NCI-H748 treated with DMSO at 0.1 percent for 48 hours (cell line): ENCODE results near the gene PIGQ.
A peak's percentile ranks its signal among the peaks of the same experiment; 100 is the strongest.

Experiments
- DNase-seq: peaks from one replicate; lab custom pipeline; 2025; lab: John Stamatoyannopoulos, UW

Gene PIGQ

DNA sequence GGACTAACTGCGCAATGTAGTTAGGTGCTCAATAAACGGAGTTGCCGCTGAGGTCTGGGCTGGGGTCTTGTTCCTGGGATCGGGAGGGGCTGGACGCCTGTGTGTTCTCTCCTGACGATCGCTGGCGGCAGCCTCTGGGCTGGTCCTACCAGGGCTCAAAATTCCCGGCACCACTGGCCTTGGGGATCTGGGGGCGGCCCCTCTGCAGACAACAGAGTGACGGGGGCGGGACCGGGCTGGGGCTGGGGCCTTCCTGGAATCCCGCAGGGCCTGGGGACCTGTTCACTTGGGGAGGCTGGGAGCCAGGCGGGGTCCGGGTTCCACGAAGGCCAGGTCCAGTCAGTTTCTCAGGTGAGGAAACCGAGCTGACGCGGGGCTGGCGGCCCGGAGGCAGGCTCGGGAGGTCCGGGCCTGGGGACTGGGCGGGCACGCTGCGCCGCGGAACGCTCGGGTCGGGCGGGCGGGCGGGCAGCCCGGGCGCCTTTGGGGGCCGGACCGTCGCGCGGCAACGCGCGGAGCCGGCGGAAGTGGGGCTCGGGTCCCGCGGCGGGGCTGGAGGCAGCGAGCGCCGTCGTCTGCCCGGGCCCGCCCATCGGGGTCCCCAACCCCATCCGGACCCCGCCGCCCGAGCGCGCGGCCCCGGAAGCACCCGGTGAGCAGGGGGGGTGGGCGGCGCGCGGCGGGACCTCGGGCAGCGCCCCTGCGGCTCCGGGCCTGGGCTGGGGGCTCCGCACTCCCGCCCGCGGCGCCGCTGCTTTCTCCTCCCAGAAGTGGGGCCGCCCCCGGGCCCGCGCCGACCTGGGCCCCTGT is at the start of gene PIGQ:
TSS of gene PIGQ (plus strand) at position 524 of the 810 bp plus-strand sequence. CDS start 4,107 bp downstream, outside the sequence.
- no peak for DNase-seq

- no peak for DNase-seq
Measured at GRCh38 chr16:520847-521246, 48.9 kb upstream of the PIGQ start.

GRCh38 chr16:521381-522210 is 48.2 kb upstream of the PIGQ start:
- DNase-seq, result no peak

- DNase-seq, result no peak
Measured at GRCh38 chr16:522320-523096, 47.3 kb upstream of the PIGQ start.

DNA sequence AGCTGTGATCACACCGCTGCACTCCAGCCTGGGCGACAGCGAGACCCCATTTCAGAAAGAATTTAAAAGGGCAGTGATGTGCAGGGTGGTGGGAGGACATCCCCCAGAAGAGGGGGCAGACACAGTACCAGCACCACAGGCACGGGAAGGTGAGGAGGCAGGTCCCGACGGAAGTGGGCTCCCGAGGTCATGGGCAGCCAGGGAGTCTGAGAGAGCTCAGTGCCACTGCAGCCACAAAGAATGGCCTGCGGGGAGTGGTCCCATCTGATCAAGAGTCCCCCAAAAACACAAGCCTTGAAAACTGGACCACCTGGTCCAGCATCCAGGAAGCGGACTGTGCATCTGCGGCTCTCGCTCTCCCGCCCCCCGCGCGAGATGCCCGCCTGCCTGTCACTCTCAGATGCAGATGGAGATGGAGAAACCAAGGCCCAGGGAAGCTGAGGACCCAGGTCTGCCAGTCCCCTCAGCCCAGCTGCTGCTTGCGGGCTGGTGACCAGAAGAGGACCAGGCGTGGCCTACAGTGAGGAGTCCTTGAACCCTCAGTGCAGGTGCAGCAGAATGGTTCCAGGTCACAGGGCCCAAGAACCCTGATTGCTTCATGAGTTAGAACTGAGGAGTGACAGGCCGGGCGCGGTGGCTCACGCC is 46.5 kb upstream of the PIGQ start:
- DNase-seq, result no peak

DNA sequence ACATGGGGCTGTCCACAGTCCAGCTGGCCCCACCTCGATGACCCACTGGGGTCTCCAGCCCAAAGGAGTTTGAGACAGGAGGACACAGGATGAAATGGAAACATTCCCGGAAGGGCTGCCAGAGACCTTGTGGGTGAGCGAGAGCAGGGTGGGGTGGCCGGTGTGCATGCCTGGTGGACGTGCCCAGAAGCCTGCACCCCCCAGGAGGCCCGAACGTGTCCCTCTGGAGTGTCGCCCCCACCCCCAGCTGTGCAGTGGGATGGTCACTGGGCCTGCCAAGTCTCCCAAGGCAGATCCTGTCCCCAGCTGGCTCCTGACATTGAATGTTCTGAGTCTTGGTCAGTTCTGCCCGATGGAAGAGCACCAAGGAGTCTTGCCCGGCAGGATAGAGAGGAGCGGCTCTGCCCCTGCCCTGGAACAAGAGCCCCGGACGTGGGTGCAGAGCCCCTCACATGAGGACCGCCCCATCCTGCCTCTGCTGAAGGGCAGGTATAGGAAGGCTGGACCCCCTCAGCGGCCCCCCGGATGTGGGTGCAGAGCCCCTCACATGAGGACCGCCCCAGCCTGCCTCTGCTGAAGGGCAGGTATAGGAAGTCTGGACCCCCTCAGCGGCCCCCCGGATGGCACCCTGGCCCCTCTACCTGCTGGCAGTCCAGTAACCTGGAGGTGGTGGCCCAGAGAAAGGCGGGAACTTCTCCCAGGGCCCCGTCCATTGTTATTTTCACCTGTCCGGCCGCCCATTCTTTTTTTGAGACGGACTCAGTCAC is 45.3 kb upstream of the PIGQ start:
- no peak for DNase-seq

DNA sequence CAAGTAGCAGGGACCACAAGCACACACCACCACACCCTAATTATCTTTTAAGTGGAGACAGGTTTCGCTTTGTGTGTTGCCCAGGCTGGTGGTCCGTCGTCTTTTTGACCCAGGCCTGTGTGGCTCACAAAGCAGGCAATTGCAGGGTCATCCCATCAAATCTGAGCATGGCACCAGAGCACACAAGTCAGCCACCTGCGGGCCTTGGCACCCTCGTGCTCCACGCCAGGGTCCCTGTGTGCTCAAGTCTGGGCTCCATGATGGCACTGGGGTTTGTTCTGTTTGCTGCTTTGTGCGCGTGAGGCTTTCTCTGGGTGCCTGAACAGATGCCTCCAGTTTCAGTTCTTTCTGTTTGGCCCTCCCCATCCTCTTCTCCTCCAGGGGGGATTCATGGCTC is 44.6 kb upstream of the PIGQ start:
- no peak for DNase-seq

- no peak for DNase-seq
Measured at GRCh38 chr16:525520-526180, 44.1 kb upstream of the PIGQ start.

- DNase-seq, result no peak
Measured at GRCh38 chr16:526181-527014, 43.4 kb upstream of the PIGQ start.

GRCh38 chr16:527015-527903 is 42.5 kb upstream of the PIGQ start, which contains the start of gene CAPN15:
TSS of gene CAPN15 (plus strand) at chr16:527712. CDS start at chr16:546839, 19,127 bp downstream.
- DNase-seq, result peak; percentile 45

DNA sequence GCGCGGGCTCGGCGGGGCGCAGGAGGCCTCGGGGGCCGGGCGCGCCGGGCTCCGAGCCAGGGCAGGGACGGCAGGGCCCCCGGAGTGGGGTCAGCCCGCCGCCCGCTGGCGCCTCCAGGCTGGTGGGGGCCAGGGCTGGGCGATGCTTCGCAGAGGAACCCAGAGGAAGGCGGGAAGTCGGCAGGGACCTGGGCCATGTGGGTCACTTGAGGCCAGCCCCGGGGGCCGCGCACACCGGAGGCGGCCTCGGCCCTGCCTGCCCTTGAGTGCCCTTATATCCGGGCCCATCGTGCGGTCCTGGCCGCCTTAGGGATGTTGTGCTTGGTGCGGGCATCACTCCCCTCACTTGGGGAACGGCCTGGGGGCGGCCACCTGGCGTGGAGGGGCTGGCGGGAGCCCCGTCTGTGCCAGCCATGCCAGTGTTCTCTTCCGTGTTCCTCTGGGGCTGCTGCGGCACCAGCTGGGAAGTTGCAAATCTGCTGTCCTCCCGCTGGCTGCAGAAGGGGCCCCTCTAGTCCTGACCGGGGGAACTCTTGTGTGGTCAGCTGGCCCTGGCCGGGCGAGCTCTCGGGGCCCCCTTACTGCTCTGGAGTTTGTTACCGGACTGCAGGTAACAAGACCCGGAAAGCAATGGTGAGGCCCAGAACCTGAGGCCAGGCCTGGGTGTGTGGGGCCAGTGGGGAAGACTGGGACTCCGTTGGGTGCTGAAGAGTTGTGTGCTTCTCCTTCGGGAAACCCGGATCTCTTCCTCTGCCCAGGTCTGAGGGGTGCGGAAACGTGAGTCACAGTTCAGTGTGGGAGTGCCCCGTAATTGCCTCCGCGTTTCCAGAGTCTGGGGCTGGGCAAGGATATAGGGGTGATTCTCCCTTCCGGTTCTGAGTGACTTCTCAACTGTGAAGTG is 41.4 kb upstream of the PIGQ start:
- DNase-seq, result no peak

DNA sequence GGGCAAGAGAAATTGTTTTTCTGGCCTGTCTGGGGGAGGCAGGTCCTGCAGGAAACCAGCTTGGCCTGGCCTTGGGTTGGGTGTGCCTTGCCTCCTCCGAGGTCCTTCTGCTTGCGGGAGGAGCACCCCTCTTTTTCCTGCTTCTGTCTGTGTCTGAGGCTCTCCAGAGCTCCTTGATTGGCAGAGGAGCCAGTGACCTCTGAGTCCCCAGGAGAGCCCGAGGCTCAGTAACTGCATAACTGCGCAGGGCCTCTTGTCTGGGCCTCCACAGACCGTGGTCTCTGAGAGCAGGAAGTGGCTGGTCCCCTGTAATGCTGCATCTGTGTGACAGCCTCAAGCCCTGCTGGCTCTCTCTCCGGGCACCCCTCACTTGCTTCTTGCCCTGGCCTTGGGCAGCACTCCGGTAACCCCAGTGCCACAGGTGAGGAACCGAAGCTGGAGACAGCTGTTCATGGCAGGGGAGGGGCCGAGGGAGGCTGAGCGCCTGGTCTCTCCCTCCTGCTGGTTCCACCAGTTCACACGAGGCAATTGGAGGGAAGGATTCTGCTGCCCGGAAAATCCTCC is 40.7 kb upstream of the PIGQ start:
- no peak for DNase-seq

DNA sequence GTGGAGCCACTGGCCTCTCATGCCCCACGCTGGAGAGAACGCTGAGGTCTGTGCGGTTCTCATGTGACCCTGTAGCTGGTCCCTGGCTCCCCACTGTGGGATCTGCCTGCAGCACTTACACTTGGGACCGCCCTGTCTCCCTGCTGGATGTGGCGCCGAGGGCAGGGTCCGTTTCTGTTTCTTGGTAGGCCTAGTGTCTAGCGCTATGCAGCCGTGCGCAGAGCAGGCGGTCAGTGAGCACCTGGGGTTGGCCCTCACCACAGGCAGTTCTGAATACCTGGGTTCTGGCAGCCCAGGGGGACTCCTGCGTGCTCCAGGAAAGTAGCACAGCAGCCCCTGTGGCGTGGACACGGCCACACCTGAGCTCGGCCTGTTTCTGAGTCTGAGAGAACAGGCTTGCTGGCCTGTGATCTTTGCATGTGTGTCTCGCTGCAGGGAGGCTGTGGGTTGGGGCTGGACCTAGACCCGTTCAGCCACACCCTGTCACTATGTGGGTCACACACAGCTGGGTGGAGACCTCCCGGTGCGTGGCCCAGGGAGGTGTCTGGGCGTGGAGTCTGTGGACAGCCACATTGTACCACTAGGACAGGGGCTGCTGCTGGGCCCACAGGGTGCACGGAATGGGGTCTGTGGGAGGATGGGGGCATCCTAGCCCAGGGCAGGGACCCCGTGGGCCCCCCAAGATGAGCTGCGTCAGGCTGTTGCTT is 39.5 kb upstream of the PIGQ start:
- DNase-seq, result no peak

DNA sequence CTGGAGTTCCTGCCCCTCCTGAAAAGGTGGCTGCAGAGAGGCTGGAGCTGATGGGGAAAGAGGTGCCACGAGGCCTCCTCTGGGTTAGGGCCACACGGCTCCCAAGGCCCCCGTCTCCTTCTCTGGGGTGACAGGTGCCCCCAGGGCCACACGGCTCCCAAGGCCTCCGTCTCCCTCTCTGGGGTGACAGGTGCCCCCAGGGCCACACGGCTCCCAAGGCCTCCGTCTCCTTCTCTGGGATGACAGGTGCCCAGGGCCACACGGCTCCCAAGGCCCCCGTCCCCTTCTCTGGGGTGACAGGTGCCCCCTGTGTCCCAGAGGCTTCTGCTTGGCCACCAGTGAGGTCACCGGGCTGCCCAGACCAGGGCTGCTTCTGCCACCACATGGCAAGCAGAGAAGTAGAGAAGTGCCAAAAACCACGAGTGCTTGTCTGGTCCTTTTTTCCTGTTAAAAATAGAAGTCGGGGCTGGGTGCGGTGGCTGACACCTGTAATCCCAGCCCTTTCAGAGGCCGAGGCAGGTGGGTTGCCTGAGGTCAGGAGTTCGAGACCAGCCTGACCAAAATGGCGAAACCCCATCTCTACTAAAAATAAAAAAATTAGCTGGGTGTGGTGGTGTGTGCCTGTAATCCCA is 38.2 kb upstream of the PIGQ start:
- no peak for DNase-seq

DNA sequence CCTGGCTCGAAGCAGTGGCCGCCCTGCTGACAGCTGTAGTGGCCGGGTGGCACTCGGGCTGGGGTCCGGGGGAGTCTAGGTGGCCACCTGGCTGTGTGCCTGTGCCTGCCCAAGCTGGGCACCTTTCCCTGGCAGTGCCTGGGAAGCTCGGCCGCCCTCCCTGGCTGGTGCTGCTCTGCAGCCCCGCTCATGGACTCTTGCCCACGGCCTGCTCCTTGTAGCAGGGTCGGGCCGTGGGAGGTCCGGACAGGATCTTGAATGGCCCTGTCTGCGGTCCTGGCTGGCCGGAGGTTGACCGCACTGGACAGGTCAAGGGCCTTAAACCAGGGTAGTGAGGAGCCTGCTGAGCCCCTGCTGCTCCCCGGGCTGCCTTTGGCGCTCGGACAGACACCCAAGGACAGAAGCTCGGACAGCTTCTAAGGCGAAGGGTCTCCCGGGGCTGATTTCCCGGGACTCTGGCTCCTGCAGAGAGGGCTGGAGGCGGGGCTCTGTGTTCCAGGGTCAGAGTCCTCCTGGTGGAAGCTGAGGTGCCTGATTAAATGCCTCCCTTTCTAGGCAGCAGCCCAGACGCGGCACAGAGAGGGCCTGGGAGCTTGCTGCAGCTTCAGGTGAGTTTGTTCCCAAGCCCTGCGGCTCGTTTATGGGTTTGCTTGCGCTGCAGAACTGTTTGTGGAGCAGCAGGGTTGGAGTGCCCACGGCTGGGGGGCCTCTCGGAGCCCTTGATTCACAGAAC is 36.2 kb upstream of the PIGQ start:
- no peak for DNase-seq
